H1 (cell line): ENCODE results near the gene GTPBP6. TPM values are rescaled to one million over a fixed set of nuclear protein-coding genes. Genes with fewer than 3 reads are reported as not detected.

ENCODE experiments used
- GABPA ChIP-seq: IDR thresholded peaks from 2 replicates; pipeline ENCODE4 v1.6.1; 2011; ENCODE audit warnings: mild to moderate bottlenecking, low read length, moderate library complexity, borderline replicate concordance; ENCODE audit not compliant: insufficient read depth
- RAD21 ChIP-seq, 2 experiments: IDR thresholded peaks in 1 of 2; conservative IDR thresholded peaks in 1 of 2; 2 replicates each; pipeline ENCODE4 v1.6.1; 2011; ENCODE audit warnings: low read depth in 2 of 2, low read length in 2 of 2, improper control_type of control experiment in 1 of 2, inconsistent platforms in 1 of 2, mild to moderate bottlenecking in 1 of 2, moderate library complexity in 1 of 2
- SAP30 ChIP-seq: fragments of 300-600 bp; sonication (generic); IDR thresholded peaks from 2 replicates; pipeline ENCODE4 v1.7.1; 2012; ENCODE audit warnings: low read length, moderate library complexity, mild to moderate bottlenecking, inconsistent platforms; ENCODE audit not compliant: insufficient read depth, insufficient replicate concordance
- SIN3A ChIP-seq, 2 experiments: IDR thresholded peaks in 1 of 2; conservative IDR thresholded peaks in 1 of 2; 2 replicates each; pipeline ENCODE4 v1.6.1; 2011 to 2012; ENCODE audit warnings: low read length in 2 of 2, improper control_type of control experiment in 1 of 2, low read depth in 1 of 2, mild to moderate bottlenecking in 1 of 2
- SIRT6 ChIP-seq: IDR thresholded peaks from one replicate; pipeline ENCODE4 v1.7.1; 2012; ENCODE audit warnings: low read length, inconsistent platforms
- YY1 ChIP-seq: IDR thresholded peaks from 2 replicates; pipeline ENCODE4 v1.6.1; 2011; ENCODE audit warnings: low read depth, mild to moderate bottlenecking, low read length
- polyA plus RNA-seq, 7 experiments: library from polyadenylated mRNA; depleted of rRNA in 3 of 7; stranded (reverse) in 5 of 7; unstranded in 2 of 7; fragments of >200 nt in 5 of 7; fragments of 200-250 nt in 2 of 7; gene quantifications; 1 replicate in 5 of 7; 2 replicates in 1 of 7; 4 replicates in 1 of 7; pipeline versions ENCODE4 v1.2.1 to v1.2.3, GENCODE V29; 2011 to 2013; ENCODE audit warnings: missing spikeins in 2 of 7, mixed read lengths in 2 of 7
- total RNA-seq: library from RNA; stranded (reverse); fragmentation: NEBNext Ultra II Directional; extraction: Animal tissue kit (Norgen Biotek cat#: 25700); gene quantifications from 2 replicates; pipeline ENCODE4 v1.2.1, GENCODE V29; 2021

GTPBP6 gene
- total and polyA plus RNA-seq, 2 of the 8 experiments (the other 6 are each of a cell fraction or from before 2014, with no cell fraction given): 33.9 to 57.1 TPM

GRCh38 chrX:310621-311155, 7.9 kb downstream of the GTPBP6 start (continued):
- no peak for TF ChIP-seq RAD21 (IDR thresholded peaks at IDR 0.05 in 1 of 2, conservative IDR thresholded peaks at IDR 0.05 in 1 of 2; ENCODE audit: low read depth in 2 of 2, low read length in 2 of 2)
- TF ChIP-seq SIRT6: no peak
- no peak for TF ChIP-seq GABPA
- no peak for TF ChIP-seq SIN3A (conservative IDR thresholded peaks at IDR 0.05 in 1 of 2, IDR thresholded peaks at IDR 0.05 in 1 of 2; ENCODE audit: low read depth in 1 of 2, low read length in 2 of 2)
- no peak for TF ChIP-seq YY1
- no peak for TF ChIP-seq SAP30
